Suprapubic skin (tissue), 4 donors: Measurements from ENCODE around the gene RASA3. TPM values are rescaled to one million over a fixed set of nuclear protein-coding genes. Genes with fewer than 3 reads are reported as not detected.

Source experiments
- DNase-seq, 2 donors: peaks; one replicate each; pipeline ENCODE4 v3.0.0-alpha.2; 2019; ENCODE audit warnings: low spot score in 2 of 2
- H3K27ac ChIP-seq: fragments of 200-600 bp; sonication (generic); one replicate; pipeline ENCODE4 v1.5.1; 2019
- H3K27me3 ChIP-seq: fragments of 200-600 bp; sonication (generic); one replicate; pipeline ENCODE4 v1.5.1; 2019
- H3K36me3 ChIP-seq: fragments of 200-600 bp; sonication (generic); one replicate; pipeline ENCODE4 v1.5.1; 2019
- H3K4me1 ChIP-seq: fragments of 200-600 bp; sonication (generic); one replicate; pipeline ENCODE4 v1.5.1; 2019
- H3K4me3 ChIP-seq: fragments of 200-600 bp; sonication (generic); one replicate; pipeline ENCODE4 v1.5.1; 2019; ENCODE audit warnings: mild to moderate bottlenecking
- H3K9me3 ChIP-seq: fragments of 200-600 bp; sonication (generic); one replicate; pipeline ENCODE4 v1.5.1; 2019
- EP300 ChIP-seq: sonication (generic); formaldehyde crosslinking; IDR thresholded peaks from one replicate; pipeline ENCODE4 v1.6.1; 2017; ENCODE audit warnings: antibody characterized with exemption
- POLR2A ChIP-seq, 2 donors: fragments of 450-650 bp; IDR thresholded peaks; one replicate each; pipeline ENCODE4 v1.6.1; 2017; ENCODE audit warnings: antibody characterized with exemption in 2 of 2, mild to moderate bottlenecking in 2 of 2, moderate library complexity in 2 of 2
- POLR2AphosphoS5 ChIP-seq, 3 donors: sonication (generic); formaldehyde crosslinking; IDR thresholded peaks; one replicate each; pipeline ENCODE4 v1.6.1; 2017; ENCODE audit warnings: antibody characterized with exemption in 3 of 3
- WGBS: methylation state at CpG from one replicate; pipeline ENCODE4 v1.1.5; 2018; 5-methylcytosine and 5-hydroxymethylcytosine counted together
- total RNA-seq, 4 donors: library from RNA; depleted of rRNA; stranded (reverse); fragments of >200 nt; gene quantifications; one replicate each; pipeline ENCODE4 v1.1.0, GENCODE V29; 2016
- TF ChIP-seq, protein P1 (sequence below), 2 donors: fragments of 200-600 bp in 1 of 2; fragments of 450-650 bp in 1 of 2; sonication (generic) in 1 of 2; IDR thresholded peaks; one replicate each; pipeline ENCODE4 v1.5.1; 2016 to 2019; ENCODE audit warnings: antibody characterized with exemption in 2 of 2, mild to moderate bottlenecking in 1 of 2, moderate library complexity in 1 of 2

RASA3 gene
- total RNA-seq, 4 donors from 2014 or later, result 15.3 to 37.1 (median 16.4) TPM

GRCh38 chr13:114029866-114030625 is 102.4 kb downstream of the RASA3 start:
- Histone ChIP-seq H3K27ac (no peak overlapping the region), H3K9me3 (no peaks in the 10 kb centered on the region), H3K4me1 (peaks cover 26% of the 10 kb centered on the region), H3K36me3 (no peaks in the 10 kb centered on the region), H3K27me3 (no peaks in the 10 kb centered on the region), H3K4me3 (no peak overlapping the region)
- 90% methylated on average over 17 of the region's 23 CpGs for WGBS
- no peak for TF ChIP-seq POLR2A (IDR thresholded peaks at IDR 0.05)
- TF ChIP-seq POLR2AphosphoS5 (IDR thresholded peaks at IDR 0.05), result no peak
- TF ChIP-seq, protein P1, sequence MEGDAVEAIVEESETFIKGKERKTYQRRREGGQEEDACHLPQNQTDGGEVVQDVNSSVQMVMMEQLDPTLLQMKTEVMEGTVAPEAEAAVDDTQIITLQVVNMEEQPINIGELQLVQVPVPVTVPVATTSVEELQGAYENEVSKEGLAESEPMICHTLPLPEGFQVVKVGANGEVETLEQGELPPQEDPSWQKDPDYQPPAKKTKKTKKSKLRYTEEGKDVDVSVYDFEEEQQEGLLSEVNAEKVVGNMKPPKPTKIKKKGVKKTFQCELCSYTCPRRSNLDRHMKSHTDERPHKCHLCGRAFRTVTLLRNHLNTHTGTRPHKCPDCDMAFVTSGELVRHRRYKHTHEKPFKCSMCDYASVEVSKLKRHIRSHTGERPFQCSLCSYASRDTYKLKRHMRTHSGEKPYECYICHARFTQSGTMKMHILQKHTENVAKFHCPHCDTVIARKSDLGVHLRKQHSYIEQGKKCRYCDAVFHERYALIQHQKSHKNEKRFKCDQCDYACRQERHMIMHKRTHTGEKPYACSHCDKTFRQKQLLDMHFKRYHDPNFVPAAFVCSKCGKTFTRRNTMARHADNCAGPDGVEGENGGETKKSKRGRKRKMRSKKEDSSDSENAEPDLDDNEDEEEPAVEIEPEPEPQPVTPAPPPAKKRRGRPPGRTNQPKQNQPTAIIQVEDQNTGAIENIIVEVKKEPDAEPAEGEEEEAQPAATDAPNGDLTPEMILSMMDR (IDR thresholded peaks at IDR 0.05), result no peak
- no peak for TF ChIP-seq EP300
- DNase-seq, result no peak

DNA sequence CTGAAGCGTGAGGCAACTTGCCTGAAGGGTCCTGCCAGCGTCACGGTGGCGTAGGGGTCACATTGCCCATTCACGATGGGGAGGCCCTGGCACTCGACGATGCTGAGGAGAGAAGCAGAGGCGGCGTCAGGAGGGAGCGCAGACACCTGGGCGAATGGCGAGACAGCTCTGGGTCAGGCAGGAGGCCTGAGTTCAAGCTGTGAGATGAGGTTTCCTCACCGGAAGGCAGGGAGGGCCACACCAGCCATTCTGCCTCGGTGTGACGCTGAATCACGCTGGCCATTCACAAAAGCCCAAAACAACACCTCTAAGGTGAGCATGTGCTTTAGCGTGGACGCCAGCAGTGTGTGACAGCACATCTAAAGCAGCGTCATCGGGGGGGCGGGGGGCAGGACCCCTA is 104.6 kb downstream of the RASA3 start:
- peaks cover 9% of the 10 kb centered on the region for H3K36me3 ChIP-seq
- 94% methylated on average over 16 of the region's 21 CpGs for WGBS
- H3K4me3 ChIP-seq, result no peak overlapping the region
- TF ChIP-seq POLR2A (IDR thresholded peaks at IDR 0.05), result no peak
- TF ChIP-seq, protein P1 (IDR thresholded peaks at IDR 0.05), result no peak
- TF ChIP-seq POLR2AphosphoS5 (IDR thresholded peaks at IDR 0.05), result no peak
- no peak for TF ChIP-seq EP300
- H3K4me1 ChIP-seq, result peaks cover 20% of the 10 kb centered on the region
- no peak overlapping the region for H3K27ac ChIP-seq
- no peak for DNase-seq
- no peaks in the 10 kb centered on the region for H3K27me3 ChIP-seq
- no peaks in the 10 kb centered on the region for H3K9me3 ChIP-seq

DNA sequence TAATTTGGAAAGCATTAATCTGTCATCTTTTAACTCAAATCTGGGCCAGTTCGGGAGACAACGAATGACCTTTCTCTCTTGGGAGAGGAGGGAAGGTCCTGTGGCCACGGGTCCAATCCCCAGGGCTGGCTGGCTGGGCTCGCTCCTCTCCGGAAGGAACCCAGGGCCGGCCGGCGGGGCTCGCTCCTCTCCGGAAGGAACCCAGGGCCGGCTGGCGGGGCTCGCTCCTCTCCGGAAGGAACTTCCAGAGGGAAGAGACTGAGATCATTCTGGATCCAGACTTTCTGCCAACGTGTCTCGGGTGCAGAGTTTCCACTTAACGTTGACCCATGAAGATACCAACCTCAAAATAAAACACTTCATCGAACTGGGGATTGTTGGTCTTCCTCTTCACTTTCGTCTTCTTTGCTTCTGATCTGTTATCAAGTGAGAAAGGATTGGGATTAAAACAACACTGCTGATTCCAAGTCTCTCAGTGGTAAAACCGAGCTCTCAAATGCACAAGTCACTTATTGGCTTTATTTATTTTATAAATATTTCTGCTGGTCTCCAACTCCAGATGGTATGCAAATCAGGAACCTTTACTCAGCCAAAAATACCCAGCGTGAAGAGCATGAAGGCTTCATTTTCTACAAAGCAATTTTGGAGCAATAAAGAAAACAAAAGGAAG is 105.2 kb downstream of the RASA3 start:
- TF ChIP-seq POLR2A (IDR thresholded peaks at IDR 0.05) (no peak), POLR2AphosphoS5 (IDR thresholded peaks at IDR 0.05) (no peak), EP300 (no peak)
- TF ChIP-seq, protein P1 (IDR thresholded peaks at IDR 0.05), result no peak
- Histone ChIP-seq H3K27ac (no peak overlapping the region), H3K4me3 (no peak overlapping the region), H3K4me1 (peaks cover 17% of the 10 kb centered on the region), H3K36me3 (peaks cover 12% of the 10 kb centered on the region), H3K27me3 (no peaks in the 10 kb centered on the region), H3K9me3 (no peaks in the 10 kb centered on the region)
- no peak for DNase-seq
- WGBS, result 66% methylated on average over 16 of the region's 21 CpGs

- peaks cover 16% of the 10 kb centered on the region for H3K36me3 ChIP-seq
- TF ChIP-seq POLR2A (IDR thresholded peaks at IDR 0.05), result no peak
- TF ChIP-seq EP300, result no peak
- TF ChIP-seq, protein P1 (IDR thresholded peaks at IDR 0.05), result no peak
- no peak for TF ChIP-seq POLR2AphosphoS5 (IDR thresholded peaks at IDR 0.05)
- WGBS, result 92% methylated on average over 7 of the region's 11 CpGs
- no peaks in the 10 kb centered on the region for H3K9me3 ChIP-seq
- peaks cover 11% of the 10 kb centered on the region for H3K4me1 ChIP-seq
- no peak for DNase-seq
- no peaks in the 10 kb centered on the region for H3K27me3 ChIP-seq
- no peak overlapping the region for H3K4me3 ChIP-seq
- no peak overlapping the region for H3K27ac ChIP-seq
Measured at GRCh38 chr13:114026481-114026880, 105.9 kb downstream of the RASA3 start.

- Histone ChIP-seq H3K27me3 (no peaks in the 10 kb centered on the region), H3K4me3 (no peak overlapping the region), H3K27ac (no peak overlapping the region), H3K4me1 (peaks cover 7% of the 10 kb centered on the region), H3K9me3 (no peaks in the 10 kb centered on the region), H3K36me3 (peaks cover 23% of the 10 kb centered on the region)
- WGBS, result 85% methylated on average over 19 of the region's 25 CpGs
- TF ChIP-seq EP300 (no peak), POLR2A (IDR thresholded peaks at IDR 0.05) (no peak)
- TF ChIP-seq, protein P1 (IDR thresholded peaks at IDR 0.05), result no peak
- no peak for DNase-seq
Measured at GRCh38 chr13:114025714-114026431, 106.5 kb downstream of the RASA3 start.
